Right lobe of liver (tissue), 6 donors: ENCODE results near the gene GMPPB. TPM values are rescaled to one million over a fixed set of nuclear protein-coding genes. Genes with fewer than 3 reads are reported as not detected.
A peak's percentile ranks its signal among the peaks of the same experiment; 100 is the strongest.

Source experiments
- ATAC-seq, 4 donors: fragments of 200-7000 bp; cut with Tn5 transposase; one replicate each; pipeline ENCODE4 v1.9.1; 2020; ENCODE audit warnings: mild to moderate bottlenecking in 4 of 4, moderate library complexity in 4 of 4
- DNase-seq, 3 donors: peaks; one replicate each; pipeline ENCODE4 v3.0.0-alpha.2; 2020
- H3K27ac ChIP-seq, 3 donors: fragments of 200-600 bp; one replicate each; pipeline ENCODE4 v1.8.0; 2022
- H3K27me3 ChIP-seq, 2 donors: fragments of 200-600 bp; one replicate each; pipeline ENCODE4 v1.8.0; 2022
- H3K36me3 ChIP-seq, 4 donors: fragments of 200-600 bp; sonication (generic) in 1 of 4; one replicate each; pipeline versions ENCODE4 v1.5.1 to v1.8.0; 2017 to 2022; ENCODE audit warnings: control low read depth in 1 of 4
- H3K4me1 ChIP-seq, 4 donors: fragments of 200-600 bp; sonication (generic) in 1 of 4; one replicate each; pipeline versions ENCODE4 v1.5.1 to v1.8.0; 2017 to 2022; ENCODE audit warnings: control low read depth in 1 of 4
- H3K4me3 ChIP-seq, 3 donors: fragments of 200-600 bp; one replicate each; pipeline ENCODE4 v1.8.0; 2022
- H3K9me3 ChIP-seq, 4 donors: fragments of 200-600 bp; sonication (generic) in 1 of 4; one replicate each; pipeline versions ENCODE4 v1.5.1 to v1.8.0; 2017 to 2022; ENCODE audit warnings: control low read depth in 1 of 4
- POLR2A ChIP-seq: fragments of 450-650 bp; IDR thresholded peaks from one replicate; pipeline ENCODE4 v1.6.1; 2017; ENCODE audit warnings: antibody characterized with exemption, mild to moderate bottlenecking
- WGBS: methylation state at CpG from one replicate; pipeline ENCODE4 v1.1.6; 2018; ENCODE audit warnings: low coverage, low lambda C conversion rate; ENCODE audit not compliant: insufficient coverage; ENCODE audit errors: missing lambda C conversion rate; 5-methylcytosine and 5-hydroxymethylcytosine counted together
- intact Hi-C, 2 donors: fragments of 100-400 bp; cut with DNase I; formaldehyde crosslinking; loops; one replicate each; pipeline versions ENCODE4 v1.11.2 to v1.14.1; 2022
- small RNA-seq, 2 experiments: library from RNA; depleted of rRNA; stranded (forward); fragments of <200 nt; gene quantifications; one replicate each; pipeline ENCODE3, GENCODE V24; 2016
- total RNA-seq, 6 experiments: library from RNA; depleted of rRNA in 2 of 6; stranded (reverse); fragments of >200 nt in 2 of 6; fragmentation: NEBNext Ultra II Directional in 3 of 6; extraction: Animal tissue kit (Norgen Biotek cat#: 25700) in 3 of 6; gene quantifications; one replicate each; pipeline versions ENCODE4 v1.1.0 to v1.2.4, GENCODE V29; 2016 to 2023
- TF ChIP-seq, protein P1 (sequence below), 4 donors: fragments of 200-600 bp in 3 of 4; fragments of 450-650 bp in 1 of 4; IDR thresholded peaks; one replicate each; pipeline versions ENCODE4 v1.5.1 to v1.8.0; 2016 to 2022; ENCODE audit warnings: antibody characterized with exemption in 4 of 4, mild to moderate bottlenecking in 2 of 4
- donor health status: DM: no; HTN: yes; CAD: no.
- donor health status: DM: no; HTN: no; CAD: no.
- donor health status: DM: no; HTN: no; CAD: no.
- donor health status: DM: no; HTN: yes; CAD: no.
- donor health status: DM: no; HTN: yes; CAD: no.

Gene GMPPB
- total RNA-seq, 6 experiments from 2014 or later, result 12.2 to 34.2 (median 25.6) TPM

DNA sequence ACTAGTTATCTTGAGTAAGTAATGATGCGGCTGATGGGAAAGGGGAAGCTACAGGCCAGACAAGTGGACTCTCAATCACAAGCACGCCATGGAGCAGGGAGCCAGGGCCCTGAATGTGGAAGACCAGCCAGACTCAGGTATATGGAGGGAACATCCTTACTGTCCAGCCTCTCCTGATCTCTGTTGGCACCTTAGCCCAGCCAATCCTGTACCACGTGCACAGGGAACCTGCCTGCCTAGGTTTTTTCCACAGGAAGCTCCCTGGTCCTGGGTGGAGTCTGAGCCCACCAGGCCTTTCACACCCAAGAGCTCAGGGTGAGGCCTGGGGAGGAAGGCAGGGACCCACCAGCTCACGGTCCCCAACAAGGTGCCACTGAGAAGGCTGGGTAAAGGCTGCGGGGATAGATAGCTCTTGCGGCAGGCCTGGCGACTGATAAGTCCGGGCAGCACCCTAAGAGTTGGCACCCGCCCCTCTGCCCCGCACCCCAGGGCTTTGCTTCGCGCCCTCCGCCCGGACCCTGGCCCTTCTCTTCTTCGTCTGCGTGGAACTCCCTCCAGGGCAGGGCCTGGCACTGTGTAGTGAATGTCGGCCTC lies 50.5 kb downstream of the GMPPB start:
- no peaks in the 10 kb centered on the region for H3K27me3 ChIP-seq
- peak overlapping the region; percentile 75 to 86 (median 84) for H3K4me3 ChIP-seq
- TF ChIP-seq, protein P1, sequence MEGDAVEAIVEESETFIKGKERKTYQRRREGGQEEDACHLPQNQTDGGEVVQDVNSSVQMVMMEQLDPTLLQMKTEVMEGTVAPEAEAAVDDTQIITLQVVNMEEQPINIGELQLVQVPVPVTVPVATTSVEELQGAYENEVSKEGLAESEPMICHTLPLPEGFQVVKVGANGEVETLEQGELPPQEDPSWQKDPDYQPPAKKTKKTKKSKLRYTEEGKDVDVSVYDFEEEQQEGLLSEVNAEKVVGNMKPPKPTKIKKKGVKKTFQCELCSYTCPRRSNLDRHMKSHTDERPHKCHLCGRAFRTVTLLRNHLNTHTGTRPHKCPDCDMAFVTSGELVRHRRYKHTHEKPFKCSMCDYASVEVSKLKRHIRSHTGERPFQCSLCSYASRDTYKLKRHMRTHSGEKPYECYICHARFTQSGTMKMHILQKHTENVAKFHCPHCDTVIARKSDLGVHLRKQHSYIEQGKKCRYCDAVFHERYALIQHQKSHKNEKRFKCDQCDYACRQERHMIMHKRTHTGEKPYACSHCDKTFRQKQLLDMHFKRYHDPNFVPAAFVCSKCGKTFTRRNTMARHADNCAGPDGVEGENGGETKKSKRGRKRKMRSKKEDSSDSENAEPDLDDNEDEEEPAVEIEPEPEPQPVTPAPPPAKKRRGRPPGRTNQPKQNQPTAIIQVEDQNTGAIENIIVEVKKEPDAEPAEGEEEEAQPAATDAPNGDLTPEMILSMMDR (IDR thresholded peaks at IDR 0.05), result no peak
- TF ChIP-seq POLR2A, result no peak
- H3K9me3 ChIP-seq, result no peaks in the 10 kb centered on the region
- ATAC-seq (peak; percentile 0 to 7 (median 0)), DNase-seq (no peak)
- peaks cover 2 to 58% (median 22%) of the 10 kb centered on the region in 4 donors for H3K4me1 ChIP-seq
- intact Hi-C loops, result loop anchor here in 1 of 2 donors (5.0 kb wide), 1 partner anchor 131 kb away; no protein-coding TSS in a partner anchor
- peak overlapping the region; percentile 77 to 90 (median 86) for H3K27ac ChIP-seq
- H3K36me3 ChIP-seq, result peaks cover 0 to 20% (median 9%) of the 10 kb centered on the region in 4 donors
- 0% methylated on average over 1 of the region's 17 CpGs for WGBS

DNA sequence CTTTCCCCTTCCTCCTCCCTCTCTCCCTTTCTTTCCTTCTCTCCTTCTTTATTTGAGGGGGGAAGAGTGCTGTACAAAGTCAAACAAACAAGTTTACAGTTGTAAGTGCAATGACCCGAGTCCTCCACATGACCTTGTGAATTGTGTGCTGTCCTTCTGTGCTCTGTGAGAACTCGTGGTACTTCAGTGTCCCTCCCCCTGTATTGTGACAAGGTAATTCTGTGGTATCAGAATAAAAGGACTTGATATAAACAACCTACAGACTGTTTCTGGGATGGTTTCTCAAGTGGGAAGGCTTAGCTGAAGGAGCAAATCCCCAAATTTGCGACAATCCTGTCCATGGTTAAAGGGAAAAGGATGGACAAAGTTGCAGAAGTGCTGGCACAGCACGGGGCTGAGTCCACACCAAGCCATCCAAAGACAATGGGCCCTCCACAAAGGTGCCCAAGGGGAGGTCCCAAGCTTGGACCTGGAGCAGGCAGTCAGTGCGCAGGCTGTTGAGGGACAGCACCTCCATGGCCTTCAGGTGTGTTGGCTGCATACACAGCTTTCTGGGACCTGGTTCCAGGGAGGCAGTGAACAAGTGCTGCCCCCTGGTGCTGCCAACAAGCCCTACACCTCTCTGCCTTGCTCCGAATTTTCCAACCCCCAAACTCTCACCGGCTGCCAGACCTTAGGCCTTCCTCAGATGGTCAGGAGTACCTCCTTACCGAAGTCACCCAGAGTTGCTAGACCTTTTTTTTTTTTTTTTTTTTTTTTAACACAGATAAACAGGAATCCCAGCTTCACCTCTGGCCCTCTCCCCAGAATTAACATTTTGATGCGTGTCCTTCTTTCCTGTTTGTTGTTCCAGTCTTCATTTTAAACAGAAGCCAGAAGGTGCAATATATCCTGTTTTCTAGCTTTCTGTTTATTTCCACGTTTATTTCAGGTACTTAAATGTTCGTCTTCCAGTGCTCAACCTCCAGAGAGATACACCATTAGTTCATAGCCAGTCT lies 52.2 kb downstream of the GMPPB start:
- intact Hi-C loops, result loop anchor here in 1 of 2 donors (5.0 kb wide), 1 partner anchor 129 kb away; no protein-coding TSS in a partner anchor
- 17% methylated on average over 9 of the region's 11 CpGs for WGBS
- peak overlapping the region in 2 of 3 donors; percentile 87 to 92 for H3K27ac ChIP-seq

DNA sequence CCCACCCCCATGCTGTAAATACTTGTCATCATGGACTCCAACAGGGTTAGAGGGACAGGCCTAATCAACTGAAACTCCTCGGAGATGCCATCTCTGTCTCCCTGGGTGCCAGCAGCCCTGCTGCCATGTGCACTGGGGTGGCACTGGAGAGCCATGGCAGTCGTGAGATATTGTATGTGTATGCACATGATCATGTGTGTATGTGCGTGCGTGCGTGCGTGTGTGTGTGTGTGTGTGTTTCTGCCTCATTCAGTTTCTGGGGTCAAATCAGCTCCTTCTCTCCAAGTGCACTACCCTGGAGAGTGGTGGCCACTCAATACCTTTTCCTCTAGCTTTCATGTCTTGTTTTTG lies 52.8 kb downstream of the GMPPB start:
- Histone ChIP-seq H3K4me3 (no peak overlapping the region), H3K9me3 (no peaks in the 10 kb centered on the region), H3K27me3 (no peaks in the 10 kb centered on the region), H3K4me1 (peaks cover 2 to 81% (median 32%) of the 10 kb centered on the region in 4 donors), H3K36me3 (peaks cover 0 to 4% (median 0%) of the 10 kb centered on the region in 4 donors), H3K27ac (peak overlapping the region in 2 of 3 donors; percentile 56 to 92)
- WGBS, result 50% methylated on average over 2 of the region's 6 CpGs
- intact Hi-C loops, result loop anchor here in 1 of 2 donors (5.0 kb wide), 1 partner anchor 129 kb away; no protein-coding TSS in a partner anchor
- DNase-seq, result no peak
- no peak for TF ChIP-seq POLR2A
- TF ChIP-seq, protein P1 (IDR thresholded peaks at IDR 0.05), result no peak
- ATAC-seq, result no peak

More for the DNA sequence above, 52.2 kb downstream of the GMPPB start:
- H3K4me3 ChIP-seq, result no peak overlapping the region
- TF ChIP-seq, protein P1 (IDR thresholded peaks at IDR 0.05), result peak; percentile 86 to 90 (median 86)
- TF ChIP-seq POLR2A, result no peak
- H3K9me3 ChIP-seq, result no peaks in the 10 kb centered on the region
- ATAC-seq, result peak; percentile 46 to 60 (median 53)
- H3K4me1 ChIP-seq, result peaks cover 2 to 74% (median 29%) of the 10 kb centered on the region in 4 donors
- DNase-seq, result peak; percentile 76 to 89 (median 86)
- peaks cover 0 to 6% (median 2%) of the 10 kb centered on the region in 4 donors for H3K36me3 ChIP-seq
- H3K27me3 ChIP-seq, result no peaks in the 10 kb centered on the region

Small RNAs within 50 kb of the gene (small RNA-seq; reads per million reads assigned to genes)
- gene AMIGO3, result 0 reads per million in 2 experiments
- gene COX6CP14, result 0 reads per million in 2 experiments

Other genes with a start within 250 kb of the GMPPB start
- gene BSN, start 169.5 kb downstream of the GMPPB start, total RNA-seq, result under 1 TPM; 0.31 to 0.68 (median 0.50) TPM
- gene APEH, start 49.6 kb downstream of the GMPPB start, total RNA-seq, result 100 to 1,000 TPM in 2 of 6 experiments, 10 to 100 TPM in 4; 60.9 to 114 (median 90.5) TPM
- gene MST1, start 34.5 kb downstream of the GMPPB start, total RNA-seq, result 100 to 1,000 TPM; 321 to 695 (median 632) TPM
- gene RNF123, start 34.4 kb downstream of the GMPPB start, total RNA-seq, result 10 to 100 TPM; 32.4 to 48.3 (median 39.9) TPM
- gene AMIGO3, start 4.3 kb downstream of the GMPPB start, total RNA-seq, result 1 to 10 TPM in 1 of 6 experiments, under 1 TPM in 3, not detected in 2; 0.07 to 2.4 (median 0.64) TPM
- gene IP6K1, start 62.6 kb upstream of the GMPPB start, total RNA-seq, result 10 to 100 TPM; 12.6 to 19.6 (median 16.2) TPM
- not detected for gene CDHR4, start 75.9 kb upstream of the GMPPB start, total RNA-seq
- gene INKA1, start 79.3 kb upstream of the GMPPB start, total RNA-seq, result 1 to 10 TPM in 1 of 6 experiments, under 1 TPM in 5; 0.46 to 1.2 (median 0.73) TPM
- 10 to 100 TPM; 16.4 to 39.1 (median 28.5) TPM for gene UBA7, start 90.0 kb upstream of the GMPPB start, total RNA-seq
- 1 to 10 TPM in 3 of 6 experiments, under 1 TPM in 3; 0.55 to 3.1 (median 0.98) TPM for gene TRAIP, start 132.6 kb upstream of the GMPPB start, total RNA-seq
- gene CAMKV, start 146.0 kb upstream of the GMPPB start, total RNA-seq, result not detected
- 1 to 10 TPM in 1 of 6 experiments, under 1 TPM in 5; 0.15 to 1.9 (median 0.50) TPM for gene MST1R, start 179.9 kb upstream of the GMPPB start, total RNA-seq
- gene MON1A, start 205.9 kb upstream of the GMPPB start, total RNA-seq, result 10 to 100 TPM in 2 of 6 experiments, 1 to 10 TPM in 4; 5.4 to 14.2 (median 7.5) TPM
- 10 to 100 TPM; 25.9 to 46.4 (median 32.9) TPM for gene RBM6, start 216.2 kb upstream of the GMPPB start, total RNA-seq